ENCODE measurements around the gene TTC28.
A peak's percentile ranks its signal among the peaks of the same experiment; 100 is the strongest.
"Not testable (repeated sequence)": the region's sequence is repeated elsewhere in the genome, so short reads cannot be mapped to it uniquely, and the experiment has no call there.

Gene TTC28

DNA sequence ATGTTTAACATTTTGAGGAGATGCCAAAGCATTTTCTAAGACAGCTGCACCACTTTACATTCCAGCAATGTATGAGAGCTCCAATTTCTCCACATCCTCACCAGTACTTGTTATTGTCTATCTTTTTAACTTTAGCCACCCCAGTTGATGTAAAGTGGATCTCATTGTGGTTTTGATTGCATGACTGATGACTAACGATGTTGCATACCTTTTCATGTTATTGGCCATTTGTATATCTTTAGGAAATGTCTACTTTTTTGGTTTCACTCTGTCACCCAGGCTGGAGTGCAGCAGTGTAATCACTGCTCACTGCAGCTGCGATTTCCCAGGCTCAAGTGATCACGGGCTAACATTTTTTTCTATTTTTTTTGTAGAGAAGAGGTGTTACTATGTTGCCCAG is 8.9 kb downstream of the TTC28 start:
- H2BK5ac ChIP-seq (ENCODE audit: low read length) = no peak overlapping the region
- no peak overlapping the region for H2BK120ac ChIP-seq (ENCODE audit: low read depth, low read length)
- no peak overlapping the region for H3K4me3 ChIP-seq (ENCODE audit: low read length)
- no peak overlapping the region for H4K8ac ChIP-seq (ENCODE audit: low read depth, low read length)
- H3K27me3 ChIP-seq (ENCODE audit: insufficient read depth, low read length, poor library complexity) = no peaks in the 10 kb centered on the region
- no peak overlapping the region for H4K5ac ChIP-seq (ENCODE audit: low read length)
- H2AK5ac ChIP-seq (ENCODE audit: low read length) = no peak overlapping the region
- no peak overlapping the region for H3K23ac ChIP-seq (ENCODE audit: low read length)
- H3K79me1 ChIP-seq (ENCODE audit: low read length) = no peaks in the 10 kb centered on the region
- no peak overlapping the region for H3K9ac ChIP-seq (ENCODE audit: low read length)
- no peak overlapping the region for H3K27ac ChIP-seq (ENCODE audit: low read depth, low read length)
- no peak overlapping the region for H3K4me2 ChIP-seq (ENCODE audit: low read length)
- no peak for DNase-seq
- H3K36me3 ChIP-seq (ENCODE audit: control insufficient read depth, insufficient read depth, low read length) = no peaks in the 10 kb centered on the region
- H2BK15ac ChIP-seq (replicated peaks; ENCODE audit: low read depth) = no peak overlapping the region
- no peak overlapping the region for H3K4ac ChIP-seq (ENCODE audit: low read depth, low read length)
- no peak overlapping the region for H3K18ac ChIP-seq (ENCODE audit: low read length)
- H3K79me2 ChIP-seq (ENCODE audit: control insufficient read depth, insufficient read depth, low read length) = no peaks in the 10 kb centered on the region
- H3K56ac ChIP-seq (ENCODE audit: low read length) = no peak overlapping the region
- no CpG with 5 or more reads among the region's 3 CpGs for WGBS (ENCODE audit: extremely low coverage, insufficient coverage, low lambda C conversion rate)
- H3K4me1 ChIP-seq (ENCODE audit: control insufficient read depth, low read depth, low read length) = no peaks in the 10 kb centered on the region

DNA sequence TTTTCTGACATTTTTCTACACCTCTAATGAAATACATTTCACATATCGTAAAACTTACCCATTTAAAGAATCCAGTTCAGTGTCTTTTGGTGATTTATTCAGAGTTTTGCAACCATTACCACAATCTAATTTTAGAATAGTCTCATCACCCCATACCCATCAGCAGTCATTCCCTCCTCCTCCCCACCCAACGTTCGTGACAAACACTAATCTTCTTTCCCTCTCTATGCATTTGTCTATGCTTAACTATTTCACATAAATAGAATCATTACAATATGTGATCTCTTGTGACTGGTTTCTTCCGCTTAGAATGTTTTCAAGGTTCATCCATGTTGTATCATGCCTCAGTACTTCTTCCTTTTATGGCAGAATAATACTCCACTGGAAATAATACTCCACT is 9.5 kb downstream of the TTC28 start:
- H3K27me3 ChIP-seq (ENCODE audit: insufficient read depth, low read length, poor library complexity) = no peaks in the 10 kb centered on the region
- no peaks in the 10 kb centered on the region for H3K36me3 ChIP-seq (ENCODE audit: control insufficient read depth, insufficient read depth, low read length)
- no peak overlapping the region for H2BK5ac ChIP-seq (ENCODE audit: low read length)
- no peak overlapping the region for H4K8ac ChIP-seq (ENCODE audit: low read depth, low read length)
- H3K27ac ChIP-seq (ENCODE audit: low read depth, low read length) = no peak overlapping the region
- H2AK5ac ChIP-seq (ENCODE audit: low read length) = no peak overlapping the region
- no peak overlapping the region for H2BK120ac ChIP-seq (ENCODE audit: low read depth, low read length)
- no peak overlapping the region for H3K18ac ChIP-seq (ENCODE audit: low read length)
- no peaks in the 10 kb centered on the region for H3K79me2 ChIP-seq (ENCODE audit: control insufficient read depth, insufficient read depth, low read length)
- no peak overlapping the region for H3K23ac ChIP-seq (ENCODE audit: low read length)
- H3K9ac ChIP-seq (ENCODE audit: low read length) = no peak overlapping the region
- no peaks in the 10 kb centered on the region for H3K4me1 ChIP-seq (ENCODE audit: control insufficient read depth, low read depth, low read length)
- WGBS (ENCODE audit: extremely low coverage, insufficient coverage, low lambda C conversion rate) = 100% methylated on average over 2 of the region's 4 CpGs
- H3K4ac ChIP-seq (ENCODE audit: low read depth, low read length) = no peak overlapping the region
- H2BK15ac ChIP-seq (replicated peaks; ENCODE audit: low read depth) = no peak overlapping the region
- no peak overlapping the region for H3K4me2 ChIP-seq (ENCODE audit: low read length)
- no peak for DNase-seq
- H4K5ac ChIP-seq (ENCODE audit: low read length) = no peak overlapping the region
- no peak overlapping the region for H3K4me3 ChIP-seq (ENCODE audit: low read length)
- H3K56ac ChIP-seq (ENCODE audit: low read length) = no peak overlapping the region
- H3K79me1 ChIP-seq (ENCODE audit: low read length) = no peaks in the 10 kb centered on the region

- Histone ChIP-seq H3K79me1 (ENCODE audit: low read length) (no peaks in the 10 kb centered on the region), H2BK120ac (ENCODE audit: low read depth, low read length) (no peak overlapping the region)
- 100% methylated on average over 1 of the region's 2 CpGs for WGBS (ENCODE audit: extremely low coverage, insufficient coverage, low lambda C conversion rate)
Measured at GRCh38 chr22:28669387-28669786, 10.3 kb downstream of the TTC28 start.

GRCh38 chr22:28663569-28663942 is 16.1 kb downstream of the TTC28 start:
- not testable (repeated sequence) for H3K36me3 ChIP-seq (ENCODE audit: control insufficient read depth, insufficient read depth, low read length); H3K27ac ChIP-seq (ENCODE audit: low read depth, low read length); H3K18ac ChIP-seq (ENCODE audit: low read length); H3K4me1 ChIP-seq (ENCODE audit: control insufficient read depth, low read depth, low read length); H2BK15ac ChIP-seq (replicated peaks; ENCODE audit: low read depth); H3K4me2 ChIP-seq (ENCODE audit: low read length); H3K4ac ChIP-seq (ENCODE audit: low read depth, low read length); H3K9ac ChIP-seq (ENCODE audit: low read length); H2BK5ac ChIP-seq (ENCODE audit: low read length); H4K8ac ChIP-seq (ENCODE audit: low read depth, low read length); H2BK120ac ChIP-seq (ENCODE audit: low read depth, low read length); H3K23ac ChIP-seq (ENCODE audit: low read length); DNase-seq; H3K56ac ChIP-seq (ENCODE audit: low read length); H3K4me3 ChIP-seq (ENCODE audit: low read length); H4K5ac ChIP-seq (ENCODE audit: low read length); H3K27me3 ChIP-seq (ENCODE audit: insufficient read depth, low read length, poor library complexity); H3K79me2 ChIP-seq (ENCODE audit: control insufficient read depth, insufficient read depth, low read length); H2AK5ac ChIP-seq (ENCODE audit: low read length); H3K79me1 ChIP-seq (ENCODE audit: low read length)
- no CpG with 5 or more reads among the region's 13 CpGs for WGBS (ENCODE audit: extremely low coverage, insufficient coverage, low lambda C conversion rate)

More at GRCh38 chr22:28669387-28669786, 10.3 kb downstream of the TTC28 start:
- H2BK5ac ChIP-seq (ENCODE audit: low read length) = no peak overlapping the region
- no peak overlapping the region for H3K4me2 ChIP-seq (ENCODE audit: low read length)
- no peak overlapping the region for H3K4ac ChIP-seq (ENCODE audit: low read depth, low read length)
- H3K18ac ChIP-seq (ENCODE audit: low read length) = no peak overlapping the region
- no peaks in the 10 kb centered on the region for H3K36me3 ChIP-seq (ENCODE audit: control insufficient read depth, insufficient read depth, low read length)
- H4K5ac ChIP-seq (ENCODE audit: low read length) = no peak overlapping the region
- no peak overlapping the region for H2BK15ac ChIP-seq (replicated peaks; ENCODE audit: low read depth)
- no peak overlapping the region for H3K4me3 ChIP-seq (ENCODE audit: low read length)
- H3K23ac ChIP-seq (ENCODE audit: low read length) = no peak overlapping the region
- no peaks in the 10 kb centered on the region for H3K4me1 ChIP-seq (ENCODE audit: control insufficient read depth, low read depth, low read length)
- H3K27me3 ChIP-seq (ENCODE audit: insufficient read depth, low read length, poor library complexity) = no peaks in the 10 kb centered on the region
- no peak overlapping the region for H4K8ac ChIP-seq (ENCODE audit: low read depth, low read length)
- H3K56ac ChIP-seq (ENCODE audit: low read length) = no peak overlapping the region
- no peak overlapping the region for H2AK5ac ChIP-seq (ENCODE audit: low read length)
- no peak overlapping the region for H3K9ac ChIP-seq (ENCODE audit: low read length)
- DNase-seq = no peak
- H3K79me2 ChIP-seq (ENCODE audit: control insufficient read depth, insufficient read depth, low read length) = no peaks in the 10 kb centered on the region
- no peak overlapping the region for H3K27ac ChIP-seq (ENCODE audit: low read depth, low read length)

DNA sequence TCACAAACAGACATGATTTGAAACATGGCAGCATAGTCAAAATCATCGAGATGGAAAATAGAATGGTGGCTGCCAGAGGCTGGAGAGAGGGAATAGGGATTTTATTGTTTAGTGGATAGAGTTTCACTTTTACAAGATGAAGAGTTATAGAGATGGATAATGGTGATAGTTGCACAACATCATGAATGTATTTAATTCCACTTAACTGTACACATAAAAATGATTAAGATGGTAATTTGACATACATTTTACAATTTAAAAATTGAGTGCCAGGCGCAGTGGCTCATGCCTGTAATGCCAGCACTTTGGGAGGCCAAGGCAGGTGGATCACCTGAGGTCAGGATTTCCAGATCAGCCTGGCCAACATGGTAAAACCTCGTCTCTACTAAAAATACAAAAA is 21.2 kb downstream of the TTC28 start:
- no peak overlapping the region for H2BK120ac ChIP-seq (ENCODE audit: low read depth, low read length)
- no peaks in the 10 kb centered on the region for H3K36me3 ChIP-seq (ENCODE audit: control insufficient read depth, insufficient read depth, low read length)
- H3K79me2 ChIP-seq (ENCODE audit: control insufficient read depth, insufficient read depth, low read length) = no peaks in the 10 kb centered on the region
- no peak overlapping the region for H3K4ac ChIP-seq (ENCODE audit: low read depth, low read length)
- H3K27me3 ChIP-seq (ENCODE audit: insufficient read depth, low read length, poor library complexity) = no peaks in the 10 kb centered on the region
- H3K56ac ChIP-seq (ENCODE audit: low read length) = no peak overlapping the region
- no peak overlapping the region for H2BK5ac ChIP-seq (ENCODE audit: low read length)
- H3K79me1 ChIP-seq (ENCODE audit: low read length) = no peaks in the 10 kb centered on the region
- no peak overlapping the region for H3K23ac ChIP-seq (ENCODE audit: low read length)
- no peak overlapping the region for H3K4me3 ChIP-seq (ENCODE audit: low read length)
- WGBS (ENCODE audit: extremely low coverage, insufficient coverage, low lambda C conversion rate) = no CpG with 5 or more reads among the region's 3 CpGs
- H4K8ac ChIP-seq (ENCODE audit: low read depth, low read length) = no peak overlapping the region
- no peak overlapping the region for H3K18ac ChIP-seq (ENCODE audit: low read length)
- H3K9ac ChIP-seq (ENCODE audit: low read length) = no peak overlapping the region
- H3K4me1 ChIP-seq (ENCODE audit: control insufficient read depth, low read depth, low read length) = no peaks in the 10 kb centered on the region
- H2BK15ac ChIP-seq (replicated peaks; ENCODE audit: low read depth) = no peak overlapping the region
- H3K27ac ChIP-seq (ENCODE audit: low read depth, low read length) = no peak overlapping the region
- H4K5ac ChIP-seq (ENCODE audit: low read length) = no peak overlapping the region
- no peak overlapping the region for H3K4me2 ChIP-seq (ENCODE audit: low read length)
- DNase-seq = no peak
- no peak overlapping the region for H2AK5ac ChIP-seq (ENCODE audit: low read length)

GRCh38 chr22:28656181-28656580 is 23.5 kb downstream of the TTC28 start:
- H3K27me3 ChIP-seq (ENCODE audit: insufficient read depth, low read length, poor library complexity) = no peaks in the 10 kb centered on the region
- H2BK15ac ChIP-seq (replicated peaks; ENCODE audit: low read depth) = no peak overlapping the region
- H3K4me3 ChIP-seq (ENCODE audit: low read length) = no peak overlapping the region
- H4K8ac ChIP-seq (ENCODE audit: low read depth, low read length) = no peak overlapping the region
- H3K36me3 ChIP-seq (ENCODE audit: control insufficient read depth, insufficient read depth, low read length) = no peaks in the 10 kb centered on the region
- H3K4me1 ChIP-seq (ENCODE audit: control insufficient read depth, low read depth, low read length) = no peaks in the 10 kb centered on the region
- no peaks in the 10 kb centered on the region for H3K79me1 ChIP-seq (ENCODE audit: low read length)
- H2BK120ac ChIP-seq (ENCODE audit: low read depth, low read length) = no peak overlapping the region
- no peak overlapping the region for H2AK5ac ChIP-seq (ENCODE audit: low read length)
- H3K79me2 ChIP-seq (ENCODE audit: control insufficient read depth, insufficient read depth, low read length) = no peaks in the 10 kb centered on the region
- H3K18ac ChIP-seq (ENCODE audit: low read length) = no peak overlapping the region
- H4K5ac ChIP-seq (ENCODE audit: low read length) = no peak overlapping the region
- no peak overlapping the region for H3K23ac ChIP-seq (ENCODE audit: low read length)
- peak; percentile 45 for DNase-seq
- no peak overlapping the region for H3K4me2 ChIP-seq (ENCODE audit: low read length)
- no peak overlapping the region for H3K9ac ChIP-seq (ENCODE audit: low read length)
- H3K56ac ChIP-seq (ENCODE audit: low read length) = peak overlapping the region; percentile 10
- no CpG with 5 or more reads among the region's 3 CpGs for WGBS (ENCODE audit: extremely low coverage, insufficient coverage, low lambda C conversion rate)
- H3K4ac ChIP-seq (ENCODE audit: low read depth, low read length) = no peak overlapping the region
- H3K27ac ChIP-seq (ENCODE audit: low read depth, low read length) = no peak overlapping the region
- no peak overlapping the region for H2BK5ac ChIP-seq (ENCODE audit: low read length)

All from mesendoderm (in vitro differentiated cells).